ENCODE results near the gene MLPH.
A peak's percentile ranks its signal among the peaks of the same experiment; 100 is the strongest.

Gene MLPH

DNA sequence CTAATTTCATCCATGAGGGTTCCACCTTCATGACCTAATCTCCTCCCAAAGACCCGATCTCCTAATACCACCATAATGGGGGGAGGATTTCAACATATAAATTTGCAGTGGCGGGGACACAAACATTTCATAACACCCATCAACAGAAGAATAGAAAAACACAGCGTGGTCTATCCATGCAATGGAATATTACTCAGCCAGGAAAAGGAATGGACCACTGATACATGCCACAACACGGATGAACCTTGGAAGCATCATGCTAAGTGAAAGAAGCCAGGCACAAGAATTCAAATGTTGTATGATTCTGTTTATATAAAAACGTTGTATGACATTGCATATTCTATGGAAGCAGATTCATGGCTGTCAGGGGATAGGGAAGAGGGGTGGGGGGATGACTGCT, 82.0 kb downstream of the MLPH start:
- DNase-seq (ENCODE audit: low read depth) = no peak

GRCh38 chr2:237569896-237570295, 82.8 kb downstream of the MLPH start:
- DNase-seq (ENCODE audit: low read depth) = no peak

- no peak for DNase-seq (ENCODE audit: low read depth)
Observed at GRCh38 chr2:237570776-237571335, 83.8 kb downstream of the MLPH start.

DNA sequence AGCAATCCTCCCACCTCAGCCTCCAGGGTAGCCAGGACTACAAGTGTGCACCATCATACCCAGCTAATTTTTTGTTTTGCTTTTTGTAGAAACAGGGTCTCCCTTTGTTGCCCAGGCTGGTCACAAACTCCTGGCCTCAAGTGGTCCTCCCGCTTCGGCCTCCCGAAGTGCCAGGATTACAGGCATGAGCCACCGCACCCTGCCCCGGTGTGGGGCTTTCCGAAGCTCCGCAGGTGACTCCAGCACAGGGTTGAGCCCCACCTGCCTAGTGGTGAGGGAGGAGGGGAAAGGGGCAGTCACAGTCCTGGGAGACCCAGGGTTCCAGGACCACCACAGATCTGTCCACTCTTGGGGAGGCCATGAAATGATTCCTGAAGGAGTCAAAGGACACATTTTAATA, 84.5 kb downstream of the MLPH start:
- DNase-seq (ENCODE audit: low read depth) = no peak

DNA sequence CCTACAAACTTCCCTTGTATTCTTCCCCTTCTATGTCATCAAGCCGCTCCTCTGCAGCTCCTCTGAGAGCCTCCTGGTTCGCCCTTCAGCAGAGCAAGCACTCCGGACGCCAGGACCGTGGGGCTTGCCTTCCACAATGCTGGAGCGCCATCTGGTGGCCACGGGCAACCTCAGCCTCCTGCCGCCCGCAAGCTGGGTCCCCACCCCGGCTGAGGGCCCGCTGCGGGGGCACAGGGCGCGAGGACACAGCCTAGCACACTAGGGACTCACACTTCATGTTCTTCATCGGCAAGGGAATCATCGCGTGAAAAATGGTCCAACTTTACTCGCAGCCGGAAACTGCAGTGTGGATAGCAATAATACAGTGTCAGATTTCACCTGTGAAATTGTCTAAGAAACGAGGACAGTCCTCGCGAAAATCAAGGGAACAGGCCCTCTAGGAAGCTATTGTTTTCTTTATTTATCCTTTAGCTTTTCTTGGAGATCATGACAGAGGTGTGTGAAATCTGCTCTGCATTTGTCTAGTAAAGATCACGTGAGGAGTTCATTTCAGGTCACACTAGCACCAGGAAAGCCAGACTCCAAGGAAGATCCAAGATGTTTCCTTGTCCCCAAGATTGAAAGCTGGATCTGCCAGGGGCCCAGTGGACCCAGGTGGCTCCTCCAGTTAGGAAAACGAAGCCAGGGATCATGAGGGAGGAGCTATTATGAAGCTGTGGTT, 85.1 kb downstream of the MLPH start:
- peak; percentile 90 for DNase-seq (ENCODE audit: low read depth)

DNA sequence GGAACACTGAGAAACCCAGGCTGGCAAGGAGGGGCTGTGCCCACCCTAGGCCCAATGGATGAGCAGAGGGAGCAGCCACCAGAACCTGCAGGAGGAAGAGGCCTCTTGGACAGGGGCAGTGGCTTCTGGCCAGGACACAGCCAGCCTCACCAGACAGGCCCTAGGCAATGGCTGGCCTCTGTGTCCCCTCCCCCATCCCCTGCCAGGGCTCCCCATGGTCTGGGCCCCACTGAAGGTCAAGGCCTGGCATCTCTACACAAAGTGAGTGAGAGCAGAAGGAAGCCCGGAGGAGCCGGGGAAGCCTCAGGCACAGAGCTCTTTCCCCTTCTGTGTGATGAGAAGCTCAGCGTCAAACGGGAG, 85.7 kb downstream of the MLPH start:
- no peak for DNase-seq (ENCODE audit: low read depth)

- no peak for DNase-seq (ENCODE audit: low read depth)
Observed at GRCh38 chr2:237573721-237574415, 86.8 kb downstream of the MLPH start.

- DNase-seq (ENCODE audit: low read depth) = no peak
Observed at GRCh38 chr2:237574467-237574866, 87.4 kb downstream of the MLPH start.

DNA sequence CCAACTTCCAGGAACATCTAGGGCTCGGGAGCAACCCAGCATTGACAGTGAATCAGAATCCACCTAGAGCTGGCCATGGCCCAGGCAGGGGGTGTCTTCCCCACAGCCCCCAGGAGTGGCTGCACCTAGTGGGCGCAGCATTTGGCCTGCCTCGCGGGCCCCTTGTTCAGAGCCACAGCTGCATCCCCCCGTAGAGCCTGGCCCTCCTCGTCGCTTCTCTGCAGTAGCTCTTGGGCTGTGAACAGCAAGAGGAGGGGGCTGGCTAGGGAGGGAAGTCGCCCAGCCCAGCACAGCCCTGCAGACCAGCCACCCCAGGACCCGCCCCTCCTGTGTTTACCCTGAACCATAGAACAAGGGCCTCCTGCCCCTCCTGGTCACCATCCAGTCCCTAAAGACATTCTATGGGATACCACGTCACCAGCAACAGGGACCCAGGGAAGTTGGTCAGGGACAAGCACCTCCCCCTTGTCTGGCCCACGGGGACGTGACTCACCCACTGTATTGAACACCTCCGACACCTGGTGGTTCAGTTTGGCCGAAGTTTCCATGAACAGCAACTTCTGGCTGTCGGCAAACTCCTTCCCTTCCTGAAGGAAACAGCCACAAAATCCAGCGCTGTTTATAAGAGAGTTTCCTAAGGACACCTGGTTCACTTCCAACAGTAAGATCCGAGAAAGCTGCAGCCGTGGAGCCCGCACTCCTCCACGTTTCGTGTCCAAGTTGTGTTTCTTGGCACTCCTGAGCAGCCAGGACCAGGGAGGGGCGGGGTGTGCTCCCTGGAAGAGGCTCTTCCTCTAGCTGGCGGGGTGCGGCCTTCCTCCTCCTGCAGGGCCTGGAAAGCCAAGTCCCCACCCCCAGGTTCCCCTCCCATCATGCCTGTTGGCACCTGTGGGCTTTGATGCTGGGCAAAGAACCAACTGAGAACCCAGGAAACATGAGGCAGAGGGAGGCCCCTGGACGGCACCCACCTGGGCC, 88.1 kb downstream of the MLPH start:
- no peak for DNase-seq (ENCODE audit: low read depth)

GRCh38 chr2:237575869-237576862, 89.1 kb downstream of the MLPH start:
- DNase-seq (ENCODE audit: low read depth) = no peak

- DNase-seq (ENCODE audit: low read depth) = no peak
Observed at GRCh38 chr2:237576974-237577373, 89.9 kb downstream of the MLPH start.

DNA sequence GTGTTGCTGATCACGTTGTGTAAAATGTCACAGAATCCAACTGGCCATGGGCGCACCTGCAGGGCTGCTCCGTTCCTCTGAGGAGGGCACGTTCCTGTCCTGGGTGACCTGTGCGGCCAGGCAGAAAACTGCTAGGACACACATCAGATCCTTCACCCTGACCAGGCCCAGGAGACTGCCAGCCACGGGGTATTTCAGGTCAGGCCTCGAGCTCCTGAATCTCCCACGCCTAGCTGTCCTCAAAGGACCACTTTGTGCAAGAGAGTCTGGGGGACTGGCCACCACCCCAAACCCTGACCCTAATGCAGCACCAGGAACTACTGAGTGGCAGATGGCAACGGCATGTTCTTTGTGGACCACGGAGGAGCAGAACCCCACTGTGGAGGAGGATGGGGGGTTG, 90.4 kb downstream of the MLPH start:
- no peak for DNase-seq (ENCODE audit: low read depth)

GRCh38 chr2:237577956-237578870, 91.2 kb downstream of the MLPH start:
- DNase-seq (ENCODE audit: low read depth) = no peak

- DNase-seq (ENCODE audit: low read depth) = no peak
Observed at GRCh38 chr2:237581326-237581725, 94.3 kb downstream of the MLPH start.

- DNase-seq (ENCODE audit: low read depth) = peak; percentile 54
Observed at GRCh38 chr2:237581751-237582746, 95.0 kb downstream of the MLPH start.

GRCh38 chr2:237583385-237584295, 96.6 kb downstream of the MLPH start:
- DNase-seq (ENCODE audit: low read depth) = no peak

DNA sequence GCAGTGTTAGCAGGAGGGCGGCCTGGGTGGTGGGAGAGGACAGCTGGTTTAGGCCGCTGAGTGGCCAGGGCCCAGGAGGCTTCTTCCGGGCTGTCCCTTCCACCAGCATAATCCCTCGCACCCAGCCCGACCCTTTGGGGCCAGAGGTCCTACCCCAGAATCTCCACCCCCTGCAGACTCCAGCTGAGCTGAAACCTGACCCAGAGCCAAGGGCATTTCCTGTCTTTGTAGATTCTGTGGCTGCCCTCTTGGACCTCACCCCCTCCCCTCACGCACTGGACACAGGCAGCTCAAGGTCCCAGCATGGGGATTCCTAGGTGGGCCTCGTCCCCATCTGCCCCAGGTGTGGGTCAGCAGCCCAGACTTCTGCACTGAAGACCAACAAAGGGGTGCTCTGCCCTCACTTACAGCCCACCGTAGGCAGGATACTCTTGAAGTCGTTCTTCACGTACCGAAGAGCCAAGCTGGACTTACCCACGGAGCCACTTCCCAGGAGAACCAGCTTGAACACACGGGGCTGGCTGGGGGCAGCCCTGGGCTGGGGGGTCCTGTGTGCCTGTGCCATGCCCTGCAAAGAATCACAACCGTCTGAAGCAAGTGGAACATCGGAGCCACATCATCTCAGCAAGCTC, 98.7 kb downstream of the MLPH start:
- no peak for DNase-seq (ENCODE audit: low read depth)
